GM18907 (cell line): ENCODE data around the gene TRIM54.
"Not testable (repeated sequence)": the region's sequence is repeated elsewhere in the genome, so short reads cannot be mapped to it uniquely, and the experiment has no call there.

Experiments
- ATAC-seq: cut with Tn5 transposase; IDR thresholded peaks from one replicate; pipeline ENCODE4 v1.9.1; 2021; ENCODE audit warnings: mild to moderate bottlenecking, moderate library complexity; ENCODE audit not compliant: unreplicated experiment

The TRIM54 gene

DNA sequence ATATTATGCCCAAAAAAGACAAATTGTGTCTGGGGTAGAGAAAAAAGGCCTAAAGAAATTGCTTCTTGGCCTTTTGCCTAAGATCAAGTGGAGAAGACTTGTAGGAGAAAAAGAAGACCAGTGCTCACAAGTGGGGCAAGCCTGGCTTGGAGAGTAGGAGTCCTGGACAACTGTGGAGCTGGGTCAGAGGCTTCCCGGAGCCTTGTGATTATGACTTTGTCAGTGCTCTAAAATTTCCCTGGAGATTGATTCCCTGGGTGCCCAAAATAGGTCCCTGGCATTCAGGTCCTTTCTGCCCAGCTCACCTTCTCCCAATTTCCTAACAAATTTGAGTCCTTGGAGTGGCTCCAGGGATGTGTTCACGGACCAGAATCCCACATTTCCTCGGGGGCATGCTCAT lies 787 bp upstream of the TRIM54 start:
- ATAC-seq, result no peak

GRCh38 chr2:27282892-27283291 lies 663 bp downstream of the TRIM54 start:
- no peak for ATAC-seq

DNA sequence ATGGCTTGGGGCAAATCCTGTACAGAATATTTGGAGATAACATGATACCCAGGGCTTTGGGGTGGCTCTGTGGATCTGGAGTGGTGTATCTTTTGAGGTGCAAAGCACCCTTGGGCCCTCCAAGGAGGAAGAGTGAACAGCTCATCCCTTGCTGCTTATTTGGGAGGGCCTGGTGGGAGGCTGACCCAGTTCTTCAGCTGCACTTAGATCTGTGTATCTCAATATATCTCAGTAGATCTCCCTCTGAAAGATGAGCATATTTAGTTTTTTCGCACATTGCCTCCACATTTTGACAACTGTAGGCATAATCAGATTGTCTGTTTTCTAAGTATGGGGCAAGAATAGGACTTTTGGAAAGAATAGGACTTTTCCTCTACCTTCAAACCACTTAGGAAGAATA lies 2.8 kb downstream of the TRIM54 start:
- ATAC-seq, result no peak

DNA sequence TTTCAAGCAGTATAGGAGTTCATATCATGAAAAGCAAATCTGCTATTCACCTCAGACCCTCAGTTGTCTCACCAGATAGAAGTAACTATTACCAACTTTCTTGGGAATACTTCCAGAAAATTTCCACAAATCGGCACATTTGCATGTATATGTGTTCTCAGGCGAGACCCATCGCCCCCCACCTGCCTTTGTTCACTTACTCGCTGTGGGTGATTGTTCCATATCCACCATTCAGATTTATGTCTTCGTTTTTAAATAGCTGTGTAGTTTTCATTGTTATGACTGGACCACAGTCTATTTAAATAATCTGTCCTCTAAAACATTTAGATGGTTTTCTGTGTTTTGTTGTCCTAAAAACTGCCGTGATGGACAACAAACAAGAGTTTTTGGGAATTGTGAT lies 3.3 kb downstream of the TRIM54 start:
- no peak for ATAC-seq

GRCh38 chr2:27288610-27289009 lies 6.4 kb downstream of the TRIM54 start:
- no peak for ATAC-seq

DNA sequence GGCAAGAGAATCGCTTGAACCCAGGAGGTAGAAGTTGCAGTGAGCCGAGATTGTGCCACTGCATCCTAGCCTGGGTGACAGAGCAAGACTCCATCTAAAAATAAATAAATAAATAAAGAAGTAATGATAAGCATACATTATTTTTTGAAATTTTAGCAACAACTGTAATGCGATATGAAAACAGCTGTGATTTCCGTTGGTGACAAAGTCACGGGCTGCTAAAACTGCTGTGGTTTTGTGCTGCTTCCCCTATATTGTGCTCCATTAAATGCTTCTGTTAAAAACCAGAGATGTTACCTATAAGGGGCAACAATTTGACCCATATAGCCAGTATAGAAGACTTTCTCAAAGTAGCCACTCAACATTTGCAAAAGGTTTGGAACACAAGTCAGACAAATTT lies 8.3 kb downstream of the TRIM54 start:
- no peak for ATAC-seq

- no peak for ATAC-seq
These were observed 9.6 kb downstream of the TRIM54 start for GRCh38 chr2:27291865-27292264.

- no peak for ATAC-seq
These were observed 12.7 kb downstream of the TRIM54 start for GRCh38 chr2:27294928-27295327.

- ATAC-seq, result no peak
These were observed 14.3 kb downstream of the TRIM54 start for GRCh38 chr2:27296481-27296880.

- no peak for ATAC-seq
These were observed 15.0 kb downstream of the TRIM54 start for GRCh38 chr2:27297195-27297594.

GRCh38 chr2:27298391-27299080 lies 16.3 kb downstream of the TRIM54 start:
- ATAC-seq, result no peak

GRCh38 chr2:27300606-27301005 lies 18.4 kb downstream of the TRIM54 start:
- not testable (repeated sequence) for ATAC-seq

- ATAC-seq, result no peak
These were observed 21.1 kb downstream of the TRIM54 start for GRCh38 chr2:27303093-27304025.

GRCh38 chr2:27304488-27305240 lies 22.4 kb downstream of the TRIM54 start:
- no peak for ATAC-seq

- ATAC-seq, result no peak
These were observed 23.3 kb downstream of the TRIM54 start for GRCh38 chr2:27305516-27305915.

DNA sequence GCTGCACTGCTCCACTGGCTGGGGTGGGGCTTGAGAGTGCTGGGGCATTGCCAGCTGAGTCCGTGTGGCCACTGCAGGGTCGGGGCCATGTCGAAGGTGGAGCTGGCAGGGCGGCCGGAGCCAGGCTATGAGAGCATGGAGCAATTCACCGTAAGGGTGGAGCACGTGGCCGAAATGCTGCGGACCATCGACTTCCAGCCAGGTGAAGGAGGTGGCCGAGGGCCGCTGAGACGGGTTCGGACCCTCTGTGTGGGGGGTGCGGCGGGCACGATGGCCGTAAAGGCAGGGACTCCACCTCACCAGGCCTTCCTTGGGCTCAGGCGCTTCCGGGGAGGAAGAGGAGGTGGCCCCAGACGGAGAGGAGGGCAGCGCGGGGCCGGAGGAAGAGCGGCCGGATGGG lies 23.9 kb downstream of the TRIM54 start:
- ATAC-seq, result no peak

DNA sequence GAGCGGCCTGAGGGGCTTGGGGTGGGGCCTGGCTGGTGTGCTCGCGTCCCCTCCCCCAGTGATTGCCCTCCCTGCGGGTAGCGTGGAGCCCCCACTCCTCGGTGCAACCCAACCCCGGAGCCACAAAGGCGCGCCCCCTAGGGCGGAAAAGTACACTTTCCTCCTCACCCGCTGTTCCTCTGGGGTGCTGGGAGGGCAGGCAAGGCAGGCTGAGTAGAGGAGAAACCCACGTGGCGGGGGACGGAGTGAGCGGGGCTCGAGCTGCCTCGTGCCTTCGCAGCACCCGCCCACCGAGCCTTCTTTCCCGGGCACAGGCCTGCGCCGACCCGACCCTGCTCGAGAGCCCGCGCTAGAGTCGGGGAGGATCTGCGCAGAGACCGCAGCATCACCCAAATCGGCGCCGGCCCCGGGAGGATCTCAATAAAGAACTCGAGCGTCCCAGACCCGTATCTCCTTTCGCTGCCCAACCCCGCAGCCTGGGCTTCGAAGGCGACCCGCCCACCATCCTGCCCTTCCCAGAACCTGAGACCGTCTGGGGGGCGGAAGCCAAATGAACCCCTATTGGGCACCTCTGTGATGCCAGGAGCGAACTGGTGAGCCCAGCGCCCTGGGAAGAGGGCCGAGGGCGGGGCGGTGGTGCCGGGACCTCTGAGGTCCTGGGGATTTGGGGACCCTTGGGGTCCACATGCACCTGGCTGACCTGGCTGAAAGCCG lies 24.5 kb downstream of the TRIM54 start:
- ATAC-seq, result no peak

DNA sequence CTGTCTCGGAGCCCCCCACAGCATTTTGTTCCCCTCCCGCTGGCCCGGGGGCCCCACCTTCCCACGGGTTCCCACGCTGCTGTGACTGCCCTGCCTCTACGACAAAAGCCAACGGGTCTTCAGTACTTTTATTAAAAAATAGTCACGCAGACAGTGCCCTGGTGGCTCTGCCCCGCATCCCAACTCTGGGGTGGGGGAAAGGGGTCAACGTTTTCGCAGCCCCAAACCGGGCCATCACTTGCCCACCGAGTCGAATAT lies 25.0 kb downstream of the TRIM54 start:
- ATAC-seq, result no peak

DNA sequence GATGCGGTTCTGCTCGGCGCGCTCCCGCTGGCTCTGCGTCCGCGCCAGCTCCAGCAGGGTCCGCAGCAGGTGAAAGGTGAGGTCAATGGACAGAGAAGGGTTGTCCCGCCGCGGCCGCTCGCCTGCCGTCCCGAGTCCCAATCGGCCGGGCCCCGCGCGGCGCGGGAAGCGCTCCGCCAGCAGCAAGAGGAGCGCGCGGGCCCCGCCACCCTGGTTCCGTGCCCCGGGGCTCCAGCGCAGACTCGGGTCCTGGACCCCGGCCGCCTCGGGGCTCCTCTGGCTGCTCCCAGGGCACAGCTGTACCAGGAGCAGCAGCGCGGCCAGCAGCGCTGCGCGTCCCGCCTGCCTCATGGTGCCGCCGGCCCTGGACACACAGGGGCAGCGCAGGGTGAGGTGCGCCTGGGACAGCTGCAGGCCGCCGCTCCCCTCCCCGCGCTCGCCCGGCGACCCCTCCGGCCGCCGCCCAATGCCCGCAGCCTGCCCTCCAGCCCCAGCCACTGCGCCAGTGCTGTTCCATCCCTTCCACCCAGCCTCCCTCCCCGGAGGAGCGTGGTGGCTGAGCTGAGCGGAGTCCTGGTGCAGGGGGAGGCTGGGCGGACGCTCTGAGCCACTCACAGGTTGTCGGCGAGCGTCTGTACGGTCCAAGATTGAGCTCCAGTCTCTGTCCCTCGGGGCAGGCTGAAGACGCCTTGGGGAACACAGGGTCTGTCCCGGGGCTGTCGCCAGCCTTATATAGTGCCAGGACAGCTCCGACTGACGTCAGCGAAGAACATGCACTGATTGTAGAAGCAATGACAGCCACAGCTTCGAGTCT lies 25.5 kb downstream of the TRIM54 start:
- ATAC-seq, result no peak

- no peak for ATAC-seq
These were observed 26.2 kb downstream of the TRIM54 start, which contains the start of gene UCN for GRCh38 chr2:27308359-27308881. TSS of gene UCN (minus strand) at chr2:27308445. CDS start at chr2:27307895, 550 bp downstream.
